Upper lobe of right lung (tissue), 1 donor: ENCODE data around the gene BTC. TPM values are rescaled to one million over a fixed set of nuclear protein-coding genes. Genes with fewer than 3 reads are reported as not detected.

Experiments
- ATAC-seq: fragments of 200-7000 bp; cut with Tn5 transposase; one replicate; pipeline ENCODE4 v1.9.1; 2020; ENCODE audit warnings: mild to moderate bottlenecking, moderate library complexity
- DNase-seq: peaks from one replicate; pipeline ENCODE4 v3.0.0-alpha.2; 2020
- H3K27ac ChIP-seq: fragments of 200-600 bp; one replicate; pipeline ENCODE4 v1.8.0; 2022
- H3K27me3 ChIP-seq: fragments of 200-600 bp; one replicate; pipeline ENCODE4 v1.8.0; 2022; ENCODE audit warnings: mild to moderate bottlenecking
- H3K36me3 ChIP-seq: fragments of 200-600 bp; one replicate; pipeline ENCODE4 v1.8.0; 2022
- H3K4me1 ChIP-seq: fragments of 200-600 bp; one replicate; pipeline ENCODE4 v1.8.0; 2022
- H3K4me3 ChIP-seq: fragments of 200-600 bp; one replicate; pipeline ENCODE4 v1.8.0; 2022; ENCODE audit warnings: mild to moderate bottlenecking
- H3K9me3 ChIP-seq: fragments of 200-600 bp; one replicate; pipeline ENCODE4 v1.8.0; 2022
- intact Hi-C: fragments of 100-400 bp; cut with DNase I; formaldehyde crosslinking; loops from one replicate; pipeline ENCODE4 v1.11.0; 2022
- long read RNA-seq: library from polyadenylated mRNA; unstranded; transcript quantifications from one replicate; pipeline ENCODE4 v2.0.0, GENCODE V29; 2021
- total RNA-seq: library from RNA; stranded (reverse); fragmentation: NEBNext Ultra II Directional; extraction: Animal tissue kit (Norgen Biotek cat#: 25700); gene quantifications from one replicate; pipeline ENCODE4 v1.2.1, GENCODE V29; 2021
- TF ChIP-seq, protein P1 (sequence below): fragments of 200-600 bp; IDR thresholded peaks from one replicate; pipeline ENCODE4 v1.8.0; 2022; ENCODE audit warnings: antibody characterized with exemption
- donor health status: DM: no; HTN: yes; CAD: no; lungs with severe emphysema.

BTC gene, protein sequence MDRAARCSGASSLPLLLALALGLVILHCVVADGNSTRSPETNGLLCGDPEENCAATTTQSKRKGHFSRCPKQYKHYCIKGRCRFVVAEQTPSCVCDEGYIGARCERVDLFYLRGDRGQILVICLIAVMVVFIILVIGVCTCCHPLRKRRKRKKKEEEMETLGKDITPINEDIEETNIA
- 3.4 TPM for total RNA-seq
- long read RNA-seq, transcript BTC-201 (6 exons, 2,816 nt) = major isoform, 8 of 13 reads
- long read RNA-seq, partial matches to known transcripts = 2 of 13 reads
- long read RNA-seq, other reads (novel, unspliced or antisense) = 3 of 13 reads

GRCh38 chr4:74794382-74795010 is at the start of gene BTC:
Gene BTC, minus strand, starts transcription at chr4:74794523. Its CDS starts 198 bp downstream, at chr4:74794325.
- peak; percentile 81 for DNase-seq
- Histone ChIP-seq H3K27ac (peak within 1 kb of the TSS; percentile 88), H3K9me3 (no peaks in the 10 kb centered on the region), H3K4me3 (peak within 1 kb of the TSS; percentile 56), H3K27me3 (peaks cover 14% of the 10 kb centered on the region), H3K4me1 (peaks cover 3% of the 10 kb centered on the region), H3K36me3 (no peaks in the 10 kb centered on the region)
- peak; percentile 92 for ATAC-seq
- intact Hi-C loops = no loop called here
- TF ChIP-seq, protein P1, sequence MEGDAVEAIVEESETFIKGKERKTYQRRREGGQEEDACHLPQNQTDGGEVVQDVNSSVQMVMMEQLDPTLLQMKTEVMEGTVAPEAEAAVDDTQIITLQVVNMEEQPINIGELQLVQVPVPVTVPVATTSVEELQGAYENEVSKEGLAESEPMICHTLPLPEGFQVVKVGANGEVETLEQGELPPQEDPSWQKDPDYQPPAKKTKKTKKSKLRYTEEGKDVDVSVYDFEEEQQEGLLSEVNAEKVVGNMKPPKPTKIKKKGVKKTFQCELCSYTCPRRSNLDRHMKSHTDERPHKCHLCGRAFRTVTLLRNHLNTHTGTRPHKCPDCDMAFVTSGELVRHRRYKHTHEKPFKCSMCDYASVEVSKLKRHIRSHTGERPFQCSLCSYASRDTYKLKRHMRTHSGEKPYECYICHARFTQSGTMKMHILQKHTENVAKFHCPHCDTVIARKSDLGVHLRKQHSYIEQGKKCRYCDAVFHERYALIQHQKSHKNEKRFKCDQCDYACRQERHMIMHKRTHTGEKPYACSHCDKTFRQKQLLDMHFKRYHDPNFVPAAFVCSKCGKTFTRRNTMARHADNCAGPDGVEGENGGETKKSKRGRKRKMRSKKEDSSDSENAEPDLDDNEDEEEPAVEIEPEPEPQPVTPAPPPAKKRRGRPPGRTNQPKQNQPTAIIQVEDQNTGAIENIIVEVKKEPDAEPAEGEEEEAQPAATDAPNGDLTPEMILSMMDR = peak; percentile 35

DNA sequence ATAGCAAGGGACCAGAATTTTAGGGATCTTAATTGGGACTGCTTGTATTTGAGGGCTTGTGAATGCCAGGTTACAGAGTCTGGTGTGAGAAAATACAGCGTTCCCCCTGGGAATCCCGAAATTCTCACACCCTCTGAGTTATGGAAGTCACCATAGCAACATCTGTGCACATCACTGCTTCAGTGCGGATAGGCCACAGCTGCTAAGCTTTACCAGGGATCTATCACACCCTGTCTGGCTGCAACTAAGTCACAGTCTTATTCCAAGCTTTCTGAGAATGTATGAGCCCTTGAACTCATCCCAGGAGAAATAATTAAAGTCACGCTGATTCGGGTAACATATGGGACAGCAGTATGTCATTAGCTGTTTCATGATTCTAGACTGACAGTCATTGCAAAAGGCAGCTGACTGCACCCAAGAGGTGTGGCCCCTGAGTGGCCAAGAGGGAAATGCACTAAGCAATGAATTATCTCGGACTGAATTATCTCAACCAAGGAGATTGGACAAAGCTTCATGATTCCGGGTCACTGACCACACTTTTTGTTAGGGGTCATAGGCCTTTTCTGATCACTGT is 46.7 kb upstream of the BTC start:
- TF ChIP-seq, protein P1 = no peak
- no peak for DNase-seq
- H3K27me3 ChIP-seq = no peaks in the 10 kb centered on the region
- no peaks in the 10 kb centered on the region for H3K36me3 ChIP-seq
- H3K4me1 ChIP-seq = no peaks in the 10 kb centered on the region
- no peak overlapping the region for H3K27ac ChIP-seq
- no peaks in the 10 kb centered on the region for H3K9me3 ChIP-seq
- H3K4me3 ChIP-seq = no peak overlapping the region
- ATAC-seq = no peak
- intact Hi-C loops = no loop called here

- ATAC-seq = no peak
- Histone ChIP-seq H3K27ac (no peak overlapping the region), H3K9me3 (no peaks in the 10 kb centered on the region), H3K27me3 (no peaks in the 10 kb centered on the region), H3K4me3 (no peak overlapping the region), H3K4me1 (no peaks in the 10 kb centered on the region), H3K36me3 (no peaks in the 10 kb centered on the region)
- no peak for DNase-seq
- intact Hi-C loops = no loop called here
- TF ChIP-seq, protein P1 = no peak
These were observed 44.5 kb upstream of the BTC start for GRCh38 chr4:74838746-74839370.

- intact Hi-C loops = no loop called here
- TF ChIP-seq, protein P1 = no peak
- no peak for DNase-seq
- no peak for ATAC-seq
- no peak overlapping the region for H3K4me3 ChIP-seq
- peaks cover 4% of the 10 kb centered on the region for H3K9me3 ChIP-seq
- H3K27me3 ChIP-seq = no peaks in the 10 kb centered on the region
- no peaks in the 10 kb centered on the region for H3K4me1 ChIP-seq
- H3K36me3 ChIP-seq = no peaks in the 10 kb centered on the region
- H3K27ac ChIP-seq = no peak overlapping the region
These were observed 36.6 kb upstream of the BTC start for GRCh38 chr4:74830928-74831327.

- no peaks in the 10 kb centered on the region for H3K9me3 ChIP-seq
- DNase-seq (no peak), ATAC-seq (no peak)
- TF ChIP-seq, protein P1 = no peak
- intact Hi-C loops = no loop called here
- H3K27me3 ChIP-seq = no peaks in the 10 kb centered on the region
- H3K36me3 ChIP-seq = no peaks in the 10 kb centered on the region
- no peaks in the 10 kb centered on the region for H3K4me1 ChIP-seq
- no peak overlapping the region for H3K27ac ChIP-seq
- H3K4me3 ChIP-seq = no peak overlapping the region
These were observed 28.9 kb upstream of the BTC start for GRCh38 chr4:74823194-74823593.
